Dermis microvascular lymphatic vessel endothelial cell (primary cell): ENCODE measurements around the gene FBXO42. TPM values are rescaled to one million over a fixed set of nuclear protein-coding genes. Genes with fewer than 3 reads are reported as not detected.

Source experiments
- DNase-seq, 2 donors: peaks; one replicate each; pipeline versions ENCODE4 v3.0.0 to v3.0.0-alpha.2; 2010; ENCODE audit warnings: low read depth in 2 of 2
- total RNA-seq: library from RNA; depleted of rRNA; stranded (reverse); fragments of >200 nt; gene quantifications from 2 replicates; pipeline ENCODE4 v1.2.1, GENCODE V29; 2014

Gene FBXO42
- total RNA-seq, 1 donor from 2014 or later, result 5.9 TPM

DNA sequence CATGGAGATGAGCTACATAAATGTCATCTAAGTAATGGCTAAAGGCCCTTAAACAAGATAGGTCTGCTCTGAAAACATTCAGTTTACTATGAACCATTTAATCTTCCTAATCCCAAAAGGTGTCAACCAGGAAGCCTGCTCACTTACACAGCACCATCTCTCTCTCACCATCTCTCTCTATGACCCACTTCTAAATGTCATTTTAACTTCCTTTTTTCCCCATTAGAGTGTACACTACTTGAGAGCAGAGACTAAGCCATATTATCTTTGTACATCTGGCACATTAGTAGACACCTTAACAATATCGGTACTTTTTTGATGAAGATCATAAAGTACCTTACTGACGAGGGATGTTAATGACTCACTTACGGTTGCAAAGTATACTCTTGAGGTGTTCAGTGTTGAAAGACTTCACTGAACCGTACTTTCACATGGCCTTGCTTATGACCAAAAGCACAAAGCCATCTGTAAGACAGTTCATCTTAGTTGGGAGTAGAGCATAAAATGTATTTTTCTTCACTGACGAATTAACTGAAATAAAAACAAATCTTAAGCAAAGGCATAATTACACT is 25.4 kb downstream of the FBXO42 start:
- DNase-seq, result no peak

DNA sequence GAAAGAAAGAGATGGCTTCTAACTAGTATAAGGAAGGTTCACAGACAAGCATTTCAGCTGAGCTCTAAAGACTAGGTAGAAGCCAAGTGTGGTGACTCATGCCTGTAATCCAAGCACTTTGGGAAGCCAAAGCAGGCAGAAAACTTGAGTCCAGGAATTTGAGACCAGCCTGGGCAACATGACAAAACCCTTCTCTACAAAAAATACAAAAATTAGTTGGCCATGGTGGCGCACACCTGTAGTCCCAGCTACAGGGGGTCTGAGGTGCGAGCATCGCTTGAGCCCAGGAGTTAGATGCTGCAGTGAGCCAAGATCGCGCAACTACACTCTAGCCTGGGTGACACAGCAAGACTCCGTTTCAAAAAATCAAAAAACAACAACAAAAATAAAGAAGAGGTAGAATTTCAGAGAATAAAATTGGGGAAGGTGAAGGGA is 27.8 kb downstream of the FBXO42 start:
- peak in 1 of 2 donors; percentile 59 for DNase-seq

DNA sequence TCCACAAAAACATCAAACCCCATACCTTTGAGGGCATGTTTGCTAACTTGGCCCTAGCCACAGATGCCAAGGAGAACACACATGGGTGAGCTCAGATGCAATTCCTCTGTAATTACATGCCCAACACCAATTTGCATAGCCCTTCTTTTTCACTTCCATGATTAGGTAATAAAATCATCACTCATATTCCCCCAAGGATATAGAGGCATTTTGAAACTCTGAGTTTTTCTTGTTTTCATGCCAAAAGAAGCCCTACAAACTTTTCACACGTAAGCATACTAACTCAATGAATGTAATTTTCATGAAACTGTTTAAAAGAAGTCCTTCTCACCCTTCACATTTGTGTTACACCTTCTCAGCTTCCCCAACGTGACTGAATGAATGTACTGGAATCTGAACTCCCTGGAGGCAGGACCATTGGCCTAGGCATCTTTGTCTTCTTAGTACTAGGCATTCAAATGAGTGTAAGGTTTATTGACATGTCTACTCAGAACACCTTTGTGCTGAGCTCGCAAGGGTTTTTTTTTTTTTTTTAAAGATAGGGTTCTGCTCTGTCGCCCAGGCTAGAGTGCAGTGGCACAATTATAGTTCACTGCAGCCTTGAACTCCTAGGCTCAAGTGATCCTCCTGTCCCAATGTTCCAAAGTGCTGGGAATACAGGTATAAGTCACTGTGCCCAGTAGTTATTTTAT is 31.0 kb downstream of the FBXO42 start:
- DNase-seq, result no peak

DNA sequence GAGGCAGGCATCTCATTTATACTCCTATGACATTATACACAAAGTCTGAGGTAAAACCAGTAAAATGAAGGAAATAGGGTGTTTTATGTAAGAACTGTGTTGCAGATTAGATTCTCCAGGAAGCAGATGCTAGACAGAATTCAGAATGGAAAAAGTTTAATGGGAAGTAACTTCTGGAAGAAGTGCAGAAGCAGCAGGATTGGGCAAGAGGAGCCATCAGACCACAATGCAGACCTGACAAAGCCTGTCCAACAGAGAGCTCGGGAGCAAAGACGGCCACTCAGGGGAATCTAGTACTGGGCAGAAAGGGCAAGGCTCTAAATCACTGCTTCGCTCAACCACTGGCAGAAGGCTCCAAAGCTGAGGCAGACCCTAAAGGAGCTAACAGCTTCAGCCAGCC is 33.7 kb downstream of the FBXO42 start:
- DNase-seq, result peak in 1 of 2 donors; percentile 15

DNA sequence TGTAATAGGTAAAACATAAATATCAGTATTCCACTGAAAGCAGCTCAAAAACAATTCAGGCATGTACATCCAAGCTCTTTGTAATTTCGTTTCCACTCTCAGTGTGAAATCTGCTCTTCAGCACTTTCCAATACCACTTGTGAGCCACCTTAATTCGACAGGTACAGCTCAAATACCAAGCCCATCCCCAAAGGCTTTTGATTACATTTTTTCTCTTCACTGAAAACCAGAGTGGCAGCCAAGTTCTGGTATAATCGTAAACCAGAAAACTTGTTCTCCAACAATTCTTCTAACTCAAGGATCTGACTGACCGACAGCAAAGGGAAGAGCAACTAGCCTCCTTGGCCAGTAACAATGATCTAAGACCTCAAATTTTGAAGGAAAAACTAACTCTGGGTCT is 36.8 kb downstream of the FBXO42 start:
- DNase-seq, result no peak

DNA sequence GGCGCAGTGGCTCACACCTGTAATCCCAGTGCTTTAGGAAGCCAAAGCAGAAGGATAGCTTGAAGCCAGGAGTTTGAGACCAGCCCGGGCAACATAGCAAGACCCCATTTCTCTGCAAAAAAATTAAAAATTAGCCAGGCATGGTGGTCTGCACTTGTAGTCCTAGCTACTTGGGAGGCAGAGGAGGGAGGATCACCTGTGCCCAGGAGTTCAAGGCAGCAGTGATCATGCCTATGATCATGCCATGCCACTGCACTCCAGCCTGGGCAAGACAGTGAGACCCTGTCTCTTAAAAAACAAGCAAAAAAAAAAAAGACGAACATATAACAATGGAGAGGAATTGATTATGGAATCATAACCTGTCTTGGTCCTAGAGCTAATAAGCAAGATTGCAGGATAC is 45.1 kb downstream of the FBXO42 start:
- no peak for DNase-seq

DNA sequence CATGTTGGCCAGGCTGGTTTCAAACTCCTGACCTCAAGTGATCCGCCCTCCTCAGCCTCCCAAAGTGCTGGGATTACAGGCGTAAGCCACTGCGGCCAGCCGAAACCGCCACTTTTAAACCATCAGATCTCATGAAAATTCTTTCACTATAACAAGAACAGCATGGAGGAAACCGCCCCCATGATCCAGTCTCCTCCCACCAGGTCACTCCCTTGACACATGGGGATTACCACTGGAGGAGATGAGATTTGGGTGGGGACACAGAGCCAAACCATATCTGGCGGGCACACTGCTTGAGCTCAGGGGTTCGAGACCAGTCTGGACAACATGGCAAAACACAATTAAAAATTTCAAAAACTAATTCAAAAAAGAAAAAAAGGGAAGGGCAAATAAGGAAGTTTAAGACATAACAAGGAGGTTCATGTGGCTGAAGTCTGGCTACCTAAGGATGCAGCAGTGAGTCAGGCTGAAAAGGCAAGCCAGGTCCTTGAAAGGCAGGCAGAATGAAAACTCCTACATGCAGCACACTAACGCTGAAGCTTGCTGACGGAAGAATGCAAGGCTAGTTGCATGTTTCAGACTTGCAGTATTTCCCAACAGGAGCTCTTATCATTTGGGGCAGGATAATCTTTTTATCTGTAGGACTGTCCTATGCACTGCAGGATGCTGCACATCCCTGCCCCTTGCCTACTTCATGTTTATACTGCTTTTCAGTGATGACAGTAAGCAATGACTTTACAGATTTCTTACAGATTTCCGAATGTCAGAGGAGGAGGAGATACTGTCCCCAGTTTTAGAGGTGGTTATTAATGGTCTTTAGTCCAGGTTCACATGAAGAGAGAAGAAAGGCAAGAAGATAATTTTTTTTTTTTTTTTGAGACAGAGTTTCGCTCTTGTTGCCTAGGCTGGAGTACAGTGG is 49.3 kb downstream of the FBXO42 start:
- no peak for DNase-seq

DNA sequence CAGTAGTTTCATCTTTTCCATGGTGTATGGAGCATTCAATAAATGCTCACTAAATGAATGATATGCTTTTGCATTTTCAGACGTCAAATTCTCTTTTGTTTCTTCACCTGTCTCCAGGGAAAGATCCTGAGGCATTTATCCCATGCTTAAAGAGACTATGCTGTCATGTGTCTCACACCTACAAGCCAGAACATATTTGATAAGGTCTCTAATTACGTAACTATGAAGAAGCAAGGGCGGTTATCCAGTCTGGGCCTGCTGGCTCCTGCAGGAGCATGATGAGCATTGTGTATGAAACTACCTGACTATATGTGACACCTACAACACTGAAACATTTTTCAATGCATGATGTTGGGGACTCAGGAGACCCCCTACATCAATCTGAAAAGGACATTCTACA is 51.8 kb downstream of the FBXO42 start:
- DNase-seq, result no peak

DNA sequence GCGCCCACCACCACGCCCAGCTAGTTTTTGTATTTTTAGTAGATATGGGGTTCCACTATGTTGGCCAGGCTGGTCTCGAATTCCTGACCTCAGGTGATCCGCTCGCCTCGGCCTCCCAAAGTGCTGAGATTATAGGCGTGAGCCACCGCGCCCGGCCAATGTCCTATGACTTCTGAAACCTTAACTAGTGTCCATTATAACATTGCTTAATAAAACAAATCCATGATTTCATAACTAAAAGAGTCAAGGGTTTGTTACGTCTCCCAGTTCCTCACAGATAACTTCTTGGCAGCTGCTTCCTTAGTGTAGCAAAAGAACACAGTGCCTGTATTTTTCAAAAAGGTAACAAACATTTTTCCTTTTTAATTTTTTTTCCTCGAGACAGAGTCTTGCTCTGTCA is 53.6 kb downstream of the FBXO42 start:
- DNase-seq, result no peak

DNA sequence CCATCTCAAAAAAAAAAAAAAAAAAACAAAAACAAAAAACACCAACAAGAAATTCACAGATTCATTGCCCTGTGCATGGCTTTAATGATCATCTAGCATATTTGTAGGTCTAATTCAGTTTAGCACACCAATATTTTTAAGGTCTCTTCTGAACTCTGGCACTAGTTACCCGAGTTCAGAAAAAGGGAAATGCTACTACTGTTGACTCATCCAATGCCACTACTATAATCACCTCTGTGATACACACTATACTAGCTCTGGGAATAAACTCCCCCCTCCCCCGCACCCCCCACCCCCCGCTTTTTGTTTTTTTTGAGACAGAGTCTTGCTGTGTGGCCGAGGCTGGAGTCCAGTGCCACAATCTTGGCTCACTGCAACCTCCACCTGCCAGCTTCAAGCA is 55.6 kb downstream of the FBXO42 start:
- DNase-seq, result no peak

DNA sequence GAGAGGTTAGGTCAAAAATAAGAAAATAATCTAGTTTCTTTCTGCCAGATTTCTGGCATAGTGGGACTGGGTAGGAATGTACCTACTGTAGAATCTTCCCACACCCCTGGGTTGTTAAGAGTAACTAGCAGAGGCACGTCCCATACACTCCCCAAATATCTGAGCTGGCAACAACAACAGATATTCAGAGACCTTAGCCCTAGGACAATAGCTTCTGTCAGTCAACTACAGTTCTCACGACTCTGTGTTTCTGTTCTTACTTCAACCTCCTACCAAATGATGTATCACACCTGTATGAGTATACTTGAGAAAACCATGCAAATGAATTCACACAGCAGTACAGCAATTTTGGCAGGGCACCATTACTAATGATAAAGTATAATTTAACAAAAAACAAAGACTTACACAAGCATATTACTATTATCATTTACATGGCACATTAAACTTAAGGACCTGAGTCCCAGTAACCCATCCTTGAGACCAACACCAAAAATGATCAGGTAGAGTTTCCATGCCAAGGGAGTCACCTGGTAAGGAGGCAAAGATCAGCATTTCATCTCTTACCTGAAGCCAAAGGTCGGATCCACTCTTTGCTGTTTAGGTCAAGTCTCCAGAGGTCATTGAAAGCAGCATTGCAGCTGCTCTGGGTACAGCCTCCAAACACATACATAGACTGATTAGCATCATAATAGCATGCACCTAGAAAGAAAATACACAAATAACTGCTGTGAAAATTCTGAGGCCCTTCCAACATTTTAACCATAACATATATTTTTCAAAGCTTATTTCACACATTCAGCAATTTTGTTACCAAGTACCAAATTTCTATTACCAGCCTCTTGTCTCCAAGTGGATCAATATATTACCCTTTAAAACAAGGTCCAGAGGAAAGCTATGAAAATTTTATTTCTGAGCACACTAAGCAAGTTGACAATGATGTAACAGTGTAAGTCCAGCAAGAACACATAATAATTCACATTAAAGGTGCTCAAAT is 57.8 kb downstream of the FBXO42 start:
- DNase-seq, result no peak

DNA sequence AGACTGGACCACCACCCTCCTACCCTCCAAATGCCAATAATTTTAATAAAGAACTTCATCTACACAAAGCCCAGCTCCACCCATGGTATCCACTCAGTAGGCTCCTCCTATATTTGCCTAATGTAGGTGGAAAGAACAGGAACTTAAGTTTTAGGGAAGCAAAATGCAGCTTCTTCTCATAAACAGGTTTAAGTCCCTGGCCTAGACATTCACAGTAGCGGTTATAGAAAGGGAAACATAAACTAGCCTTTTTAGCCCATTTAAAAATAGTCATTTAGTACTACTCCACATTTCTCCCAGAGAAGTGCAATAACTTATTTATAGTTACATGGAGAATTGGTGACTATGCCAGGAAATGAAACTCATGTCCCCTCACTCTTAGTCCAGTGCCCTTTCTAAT is 58.7 kb downstream of the FBXO42 start:
- peak in 1 of 2 donors; percentile 30 for DNase-seq

DNA sequence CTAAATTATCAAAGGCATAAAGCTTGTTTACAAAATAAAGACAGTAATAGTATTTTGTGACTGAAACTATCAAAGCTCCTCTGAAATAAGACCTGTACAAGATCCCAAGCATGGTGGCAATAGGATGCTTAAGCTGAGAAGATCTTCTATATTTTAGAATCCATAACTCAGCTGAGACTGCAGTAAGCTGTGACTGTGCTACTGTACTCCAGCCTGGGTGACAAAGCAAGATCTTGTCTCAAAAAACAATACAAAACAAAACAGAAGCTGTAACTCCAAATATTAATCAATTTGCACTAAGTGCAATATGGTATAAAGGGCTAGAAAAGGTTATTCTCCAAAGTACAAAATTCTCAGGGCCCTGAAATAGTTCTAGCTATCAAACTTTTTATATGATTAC is 59.5 kb downstream of the FBXO42 start:
- no peak for DNase-seq

DNA sequence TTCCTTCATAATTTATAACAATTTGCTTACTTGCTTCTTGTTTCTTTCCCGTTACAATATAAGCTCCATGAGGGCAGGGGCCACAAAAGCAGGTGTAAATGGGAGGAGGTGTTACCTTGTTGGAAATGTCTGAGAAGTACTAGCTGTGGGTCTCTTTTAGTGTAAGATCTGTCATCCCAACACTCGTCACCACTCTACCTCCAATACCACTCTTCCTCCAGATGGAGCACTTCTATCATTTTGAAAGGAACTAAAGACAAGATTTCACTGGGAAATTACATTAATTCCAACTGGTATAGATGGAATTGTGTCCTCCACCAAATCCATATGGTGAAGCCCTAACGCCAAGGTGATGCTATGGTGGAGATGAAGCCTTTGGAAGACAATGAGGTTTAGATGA is 62.3 kb downstream of the FBXO42 start:
- DNase-seq, result no peak

DNA sequence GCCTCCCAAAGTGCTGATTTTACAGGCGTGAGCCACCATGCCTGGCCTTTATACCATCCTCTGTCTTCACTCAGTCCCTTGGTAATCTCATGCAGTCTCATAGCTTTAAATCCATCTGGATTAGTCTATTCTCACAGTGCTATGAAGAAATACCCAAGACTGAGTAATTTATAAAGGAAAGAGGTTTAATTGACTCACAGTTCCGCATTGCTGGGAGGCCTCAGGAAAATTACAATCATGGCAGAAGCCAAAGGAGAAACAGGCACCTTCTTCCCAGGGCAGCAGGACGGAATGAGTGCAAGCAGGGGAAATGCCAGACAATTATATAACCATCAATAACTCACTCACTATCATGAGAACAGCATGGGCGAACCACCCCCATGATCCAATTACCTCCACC is 66.2 kb downstream of the FBXO42 start:
- DNase-seq, result no peak

DNA sequence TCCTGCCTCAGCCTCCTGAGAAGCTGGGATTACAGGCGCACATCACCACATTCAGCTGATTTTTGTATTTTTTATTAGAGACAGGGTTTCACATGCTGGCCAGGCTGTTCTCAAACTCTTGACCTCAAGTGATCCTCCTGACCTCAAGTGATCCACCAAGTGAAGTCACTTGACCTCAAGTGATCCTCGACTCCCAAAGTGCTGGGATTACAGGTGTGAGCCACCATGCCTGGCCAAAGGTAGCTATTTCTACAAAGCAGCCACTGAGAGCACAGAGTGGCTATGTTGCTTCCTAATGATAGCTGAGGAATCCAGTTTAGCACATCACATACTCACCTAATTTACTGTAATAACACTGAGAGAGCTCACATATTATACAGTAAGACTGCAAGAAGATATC is 70.5 kb downstream of the FBXO42 start:
- DNase-seq, result no peak

DNA sequence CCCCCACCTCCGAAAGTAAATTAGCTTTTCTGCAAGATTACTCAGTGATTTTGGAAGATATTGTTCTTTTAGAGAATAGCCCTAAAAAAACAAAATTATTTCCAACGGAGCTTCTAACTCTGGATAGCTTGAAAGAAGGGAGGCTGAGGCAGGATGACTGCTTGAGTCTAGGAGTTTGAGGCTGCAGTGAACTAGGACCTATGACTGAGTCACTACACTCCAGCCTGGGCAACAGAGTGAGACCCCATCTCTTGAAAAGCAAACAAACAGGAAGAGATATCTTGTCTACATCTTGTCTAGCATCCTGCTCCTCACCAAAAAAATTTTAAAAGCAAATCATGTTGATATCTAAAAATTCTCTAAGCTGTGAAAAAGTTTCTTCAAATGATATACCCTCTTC is 73.1 kb downstream of the FBXO42 start:
- peak in 1 of 2 donors; percentile 15 for DNase-seq

DNA sequence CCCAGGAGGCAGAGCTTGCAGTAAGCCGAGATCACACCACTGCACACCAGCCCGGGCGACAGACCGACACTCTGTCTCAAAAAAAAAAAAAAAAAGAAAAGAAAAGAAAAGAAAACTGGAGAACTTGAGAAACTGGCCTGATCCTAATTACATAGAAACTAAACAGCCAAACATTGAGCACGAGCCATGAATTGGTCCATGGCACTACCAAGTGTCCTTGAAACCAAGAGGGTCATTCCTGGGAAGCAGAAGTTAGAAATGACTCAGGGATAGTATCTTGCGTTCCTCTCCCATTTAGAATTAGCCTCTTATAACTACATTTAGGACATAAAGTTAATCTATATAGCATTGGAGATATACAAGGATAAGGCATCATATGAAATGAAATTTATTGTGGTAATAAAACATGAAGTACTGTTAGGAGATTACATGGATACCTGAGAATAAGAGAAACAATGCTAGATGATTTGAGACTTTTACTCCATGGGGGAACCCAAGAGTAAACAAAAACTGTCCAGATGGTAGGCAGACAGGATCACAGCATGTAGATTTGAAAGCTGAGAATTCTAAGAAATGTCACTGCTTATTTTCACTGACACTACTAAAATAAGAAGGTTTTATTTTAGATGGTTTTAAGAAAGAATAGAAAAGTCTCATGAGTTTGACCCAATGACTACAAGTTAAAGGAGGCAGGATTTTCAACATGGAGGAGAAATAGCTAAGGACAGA is 75.8 kb downstream of the FBXO42 start:
- DNase-seq, result no peak

DNA sequence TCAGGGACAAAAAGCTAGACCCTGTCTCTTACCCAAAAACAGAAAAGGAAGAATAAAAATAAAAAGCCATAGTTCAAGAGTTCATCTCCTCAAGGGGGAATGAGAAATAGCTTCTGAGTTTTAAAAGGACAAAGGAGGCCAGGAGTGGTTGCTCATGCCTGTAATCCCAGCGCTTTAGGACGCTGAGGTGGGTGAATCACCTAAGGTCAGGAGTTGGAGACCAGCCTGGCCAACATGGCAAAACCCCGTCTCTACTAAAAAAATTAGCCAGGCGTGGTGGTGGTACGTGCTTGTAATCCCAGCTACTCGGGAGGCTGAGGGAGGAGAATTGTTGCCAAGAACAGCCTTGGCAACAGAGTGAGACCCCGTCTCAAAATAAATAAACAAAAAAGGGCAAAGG is 76.7 kb downstream of the FBXO42 start:
- DNase-seq, result no peak

DNA sequence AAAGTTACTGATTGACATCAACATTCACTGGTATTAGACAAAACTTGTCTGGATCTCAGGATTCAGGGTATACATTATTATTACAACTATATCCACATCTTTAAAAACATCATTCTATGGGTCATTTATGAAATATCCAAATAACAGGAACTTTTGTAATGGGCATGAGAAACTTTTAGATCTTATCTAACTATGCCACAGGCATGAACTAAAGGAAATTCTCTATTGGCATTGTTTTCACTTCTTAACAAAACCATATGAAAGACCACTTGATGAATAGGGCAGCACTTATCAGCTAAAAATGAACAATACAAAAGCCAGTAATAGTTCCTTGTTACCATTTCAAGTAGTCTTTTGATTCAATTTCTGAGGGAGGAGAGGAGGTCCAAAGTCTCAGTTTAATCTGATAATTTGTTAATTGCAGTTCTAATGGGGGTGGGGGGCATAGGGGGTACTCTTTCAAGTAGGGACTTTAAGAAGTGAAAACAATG is 84.5 kb downstream of the FBXO42 start:
- DNase-seq, result peak in 1 of 2 donors; percentile 52
